Prostate gland (tissue), 2 donors: ENCODE data around the gene AAMDC.

ENCODE experiments used
- POLR2AphosphoS5 ChIP-seq: sonication (generic); formaldehyde crosslinking; IDR thresholded peaks from one replicate; pipeline ENCODE4 v1.6.1; 2017; ENCODE audit warnings: antibody characterized with exemption
- TF ChIP-seq, protein P1 (sequence below), 4 experiments: fragments of 200-600 bp in 2 of 4; fragments of 450-650 bp in 2 of 4; sonication (generic) in 2 of 4; IDR thresholded peaks; 1 replicate in 3 of 4; 2 replicates in 1 of 4; pipeline ENCODE4 v1.5.1; 2016 to 2019; ENCODE audit warnings: antibody characterized with exemption in 4 of 4, mild to moderate bottlenecking in 2 of 4, moderate library complexity in 2 of 4

DNA sequence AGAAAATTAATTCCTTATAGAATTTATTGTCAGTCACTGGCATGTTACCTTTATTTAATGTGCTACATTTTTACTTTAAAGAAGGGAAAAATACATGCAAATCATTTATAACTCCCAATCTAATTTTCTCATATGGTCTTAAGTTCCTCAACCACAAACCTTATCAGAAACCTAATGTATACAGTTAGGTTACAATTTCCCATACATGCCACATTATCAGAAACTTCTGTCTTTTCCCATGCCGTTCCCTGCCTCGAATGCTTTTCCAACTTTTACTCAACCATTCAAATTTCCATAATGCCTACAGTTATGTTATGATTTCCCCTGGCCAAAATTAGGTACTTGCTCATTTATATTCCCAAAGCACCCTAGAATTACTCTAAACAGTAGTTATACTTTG, 14.0 kb upstream of the AAMDC start:
- TF ChIP-seq, protein P1, sequence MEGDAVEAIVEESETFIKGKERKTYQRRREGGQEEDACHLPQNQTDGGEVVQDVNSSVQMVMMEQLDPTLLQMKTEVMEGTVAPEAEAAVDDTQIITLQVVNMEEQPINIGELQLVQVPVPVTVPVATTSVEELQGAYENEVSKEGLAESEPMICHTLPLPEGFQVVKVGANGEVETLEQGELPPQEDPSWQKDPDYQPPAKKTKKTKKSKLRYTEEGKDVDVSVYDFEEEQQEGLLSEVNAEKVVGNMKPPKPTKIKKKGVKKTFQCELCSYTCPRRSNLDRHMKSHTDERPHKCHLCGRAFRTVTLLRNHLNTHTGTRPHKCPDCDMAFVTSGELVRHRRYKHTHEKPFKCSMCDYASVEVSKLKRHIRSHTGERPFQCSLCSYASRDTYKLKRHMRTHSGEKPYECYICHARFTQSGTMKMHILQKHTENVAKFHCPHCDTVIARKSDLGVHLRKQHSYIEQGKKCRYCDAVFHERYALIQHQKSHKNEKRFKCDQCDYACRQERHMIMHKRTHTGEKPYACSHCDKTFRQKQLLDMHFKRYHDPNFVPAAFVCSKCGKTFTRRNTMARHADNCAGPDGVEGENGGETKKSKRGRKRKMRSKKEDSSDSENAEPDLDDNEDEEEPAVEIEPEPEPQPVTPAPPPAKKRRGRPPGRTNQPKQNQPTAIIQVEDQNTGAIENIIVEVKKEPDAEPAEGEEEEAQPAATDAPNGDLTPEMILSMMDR (IDR thresholded peaks at IDR 0.05): no peak
- TF ChIP-seq POLR2AphosphoS5: no peak
